HL-60 (cell line): Measurements from ENCODE around the gene CLRN1.

Source experiments
- DNase-seq, 2 experiments: peaks; one replicate each; pipeline ENCODE4 v3.0.0-alpha.2; 2010 to 2020; ENCODE audit warnings: low read depth in 1 of 2, low spot score in 1 of 2
- H3K27ac ChIP-seq: fragments of 250-450 bp; sonication (Bioruptor Pico); replicated peaks from 2 replicates; pipeline ENCODE4 v1.5.1; 2020; ENCODE audit warnings: mild to moderate bottlenecking, moderate library complexity
- H3K27me3 ChIP-seq: fragments of 250-450 bp; sonication (Bioruptor Pico); 2 replicates; pipeline ENCODE4 v1.5.1; 2021; ENCODE audit warnings: mild to moderate bottlenecking, moderate library complexity; ENCODE audit not compliant: insufficient read depth, poor library complexity, severe bottlenecking
- H3K4me3 ChIP-seq: replicated peaks from 2 replicates; pipeline ENCODE4 v1.5.1; 2011; ENCODE audit warnings: mild to moderate bottlenecking, control low read depth, low read length; ENCODE audit not compliant: insufficient read depth
- CTCF ChIP-seq: IDR thresholded peaks from one replicate; pipeline ENCODE4 v1.5.1; 2011; ENCODE audit warnings: low read length, control low read depth, inconsistent platforms; ENCODE audit not compliant: insufficient read depth
- GABPA ChIP-seq: IDR thresholded peaks from 2 replicates; pipeline ENCODE4 v1.6.1; 2012; ENCODE audit warnings: low read depth
- POLR2AphosphoS5 ChIP-seq: IDR thresholded peaks from 2 replicates; pipeline ENCODE4 v1.6.1; 2012; ENCODE audit warnings: low read depth
- REST ChIP-seq: IDR thresholded peaks from 2 replicates; pipeline ENCODE4 v1.6.1; 2012; ENCODE audit warnings: low read depth; ENCODE audit not compliant: insufficient replicate concordance
- SPI1 ChIP-seq: IDR thresholded peaks from 2 replicates; pipeline ENCODE4 v1.6.1; 2012; ENCODE audit warnings: low read depth, mild to moderate bottlenecking, borderline replicate concordance

The CLRN1 gene

GRCh38 chr3:150978566-150979148 lies 6.1 kb upstream of the CLRN1 start:
- no peak overlapping the region for H3K4me3 ChIP-seq
- TF ChIP-seq CTCF (no peak), POLR2AphosphoS5 (no peak)
- no peak for DNase-seq
- peaks cover 6% of the 10 kb centered on the region for H3K27me3 ChIP-seq
- no peak overlapping the region for H3K27ac ChIP-seq

- Histone ChIP-seq H3K27me3 (peaks cover 10% of the 10 kb centered on the region), H3K4me3 (no peak overlapping the region), H3K27ac (no peak overlapping the region)
- TF ChIP-seq CTCF (no peak), GABPA (no peak), REST (no peak)
- DNase-seq = no peak
Observed at GRCh38 chr3:150975992-150976368, 3.5 kb upstream of the CLRN1 start.

GRCh38 chr3:150975086-150975991 lies 2.8 kb upstream of the CLRN1 start:
- H3K4me3 ChIP-seq = no peak overlapping the region
- TF ChIP-seq CTCF (no peak), GABPA (no peak), SPI1 (no peak), POLR2AphosphoS5 (no peak), REST (no peak)
- DNase-seq = no peak
- peaks cover 9% of the 10 kb centered on the region for H3K27me3 ChIP-seq
- H3K27ac ChIP-seq = no peak overlapping the region
